Measurements from ENCODE around the gene HNRNPM.

DNA sequence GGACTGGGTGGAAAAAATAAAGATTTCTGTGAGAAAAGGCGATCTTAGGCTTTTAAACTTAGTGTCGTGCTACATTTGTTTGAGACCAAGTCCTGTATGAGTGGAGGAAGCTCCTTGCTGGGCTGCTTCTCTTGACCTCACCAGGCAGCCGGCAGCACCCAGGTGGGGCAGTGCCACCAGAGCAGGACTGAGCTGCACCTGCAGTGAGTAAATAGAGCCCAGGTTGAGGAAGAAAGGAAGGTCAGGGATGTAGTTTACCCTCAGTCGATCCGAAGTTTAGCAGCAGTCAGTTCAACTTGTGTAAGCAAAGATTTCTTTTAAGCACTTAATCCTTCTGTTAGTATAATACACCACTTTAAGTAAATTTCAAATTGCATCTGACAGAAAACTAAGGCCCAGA is 13.6 kb downstream of the HNRNPM start:
- TF ChIP-seq, protein P1, sequence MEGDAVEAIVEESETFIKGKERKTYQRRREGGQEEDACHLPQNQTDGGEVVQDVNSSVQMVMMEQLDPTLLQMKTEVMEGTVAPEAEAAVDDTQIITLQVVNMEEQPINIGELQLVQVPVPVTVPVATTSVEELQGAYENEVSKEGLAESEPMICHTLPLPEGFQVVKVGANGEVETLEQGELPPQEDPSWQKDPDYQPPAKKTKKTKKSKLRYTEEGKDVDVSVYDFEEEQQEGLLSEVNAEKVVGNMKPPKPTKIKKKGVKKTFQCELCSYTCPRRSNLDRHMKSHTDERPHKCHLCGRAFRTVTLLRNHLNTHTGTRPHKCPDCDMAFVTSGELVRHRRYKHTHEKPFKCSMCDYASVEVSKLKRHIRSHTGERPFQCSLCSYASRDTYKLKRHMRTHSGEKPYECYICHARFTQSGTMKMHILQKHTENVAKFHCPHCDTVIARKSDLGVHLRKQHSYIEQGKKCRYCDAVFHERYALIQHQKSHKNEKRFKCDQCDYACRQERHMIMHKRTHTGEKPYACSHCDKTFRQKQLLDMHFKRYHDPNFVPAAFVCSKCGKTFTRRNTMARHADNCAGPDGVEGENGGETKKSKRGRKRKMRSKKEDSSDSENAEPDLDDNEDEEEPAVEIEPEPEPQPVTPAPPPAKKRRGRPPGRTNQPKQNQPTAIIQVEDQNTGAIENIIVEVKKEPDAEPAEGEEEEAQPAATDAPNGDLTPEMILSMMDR (IDR thresholded peaks at IDR 0.05), result no peak
- no peak for TF ChIP-seq POLR2A (IDR thresholded peaks at IDR 0.05)
- TF ChIP-seq EP300 (IDR thresholded peaks at IDR 0.05), result no peak
